Gastrocnemius medialis (tissue), 4 donors: ENCODE data around the gene NKX3-2. TPM values are rescaled to one million over a fixed set of nuclear protein-coding genes. Genes with fewer than 3 reads are reported as not detected.

Source experiments
- ATAC-seq, 2 donors: fragments of 150-250 bp; one replicate each; pipeline ENCODE4 v1.9.1; 2016
- DNase-seq, 2 donors: peaks; one replicate each; pipeline ENCODE4 v3.0.0-alpha.2; 2019
- H3K27ac ChIP-seq, 4 donors: fragments of 200-600 bp; sonication (generic); 1 replicate in 1 of 4; 2 replicates in 3 of 4; pipeline ENCODE4 v1.5.1; 2016 to 2018; ENCODE audit warnings: mild to moderate bottlenecking in 2 of 4, moderate library complexity in 1 of 4
- H3K27me3 ChIP-seq, 3 donors: fragments of 200-600 bp; sonication (generic) in 2 of 3; 1 replicate in 1 of 3; 2 replicates in 2 of 3; pipeline versions ENCODE4 v1.5.1 to v1.6.0; 2016 to 2019; ENCODE audit warnings: mild to moderate bottlenecking in 1 of 3, moderate library complexity in 1 of 3
- H3K36me3 ChIP-seq, 2 donors: fragments of 200-600 bp; sonication (generic) in 1 of 2; one replicate each; pipeline ENCODE4 v1.5.1; 2017 to 2018
- H3K4me1 ChIP-seq, 2 donors: fragments of 200-600 bp; sonication (generic) in 1 of 2; one replicate each; pipeline ENCODE4 v1.5.1; 2016 to 2017; ENCODE audit warnings: mild to moderate bottlenecking in 2 of 2
- H3K4me3 ChIP-seq, 4 donors: fragments of 200-600 bp; sonication (generic) in 3 of 4; 1 replicate in 1 of 4; 2 replicates in 3 of 4; pipeline ENCODE4 v1.5.1; 2016 to 2019; ENCODE audit warnings: mild to moderate bottlenecking in 2 of 4
- H3K9me3 ChIP-seq, 3 donors: fragments of 200-600 bp; sonication (generic) in 2 of 3; 1 replicate in 1 of 3; 2 replicates in 2 of 3; pipeline ENCODE4 v1.5.1; 2016 to 2019
- POLR2A ChIP-seq, 2 donors: fragments of 450-650 bp; IDR thresholded peaks; one replicate each; pipeline ENCODE4 v1.6.1; 2017; ENCODE audit warnings: antibody characterized with exemption in 2 of 2, mild to moderate bottlenecking in 2 of 2, moderate library complexity in 2 of 2
- in situ Hi-C, 4 donors: fragments of 200-750 bp; cut with MboI; loops; one replicate each; pipeline versions ENCODE4 v1.15.0 to v1.8.0; 2017; ENCODE audit warnings: low sequenced_read_pairs in 4 of 4
- intact Hi-C: fragments of 100-400 bp; cut with DNase I; formaldehyde crosslinking; loops from one replicate; pipeline ENCODE4 v1.15.1; 2023; ENCODE audit warnings: low total_unique reads
- total RNA-seq, 4 donors: library from RNA; depleted of rRNA; stranded (reverse); fragments of >200 nt; gene quantifications; one replicate each; pipeline versions ENCODE4 v1.1.0 to v1.2.3, GENCODE V29; 2016
- TF ChIP-seq, protein P1 (sequence below), 5 experiments: fragments of 450-650 bp in 3 of 5; fragments of 200-600 bp in 2 of 5; sonication (generic) in 2 of 5; IDR thresholded peaks in 4 of 5; conservative IDR thresholded peaks in 1 of 5; 1 replicate in 4 of 5; 2 replicates in 1 of 5; pipeline ENCODE4 v1.5.1; 2016 to 2019; ENCODE audit warnings: antibody characterized with exemption in 5 of 5, mild to moderate bottlenecking in 3 of 5, moderate library complexity in 3 of 5

Gene NKX3-2
- total RNA-seq, 4 donors from 2014 or later: not detected

DNA sequence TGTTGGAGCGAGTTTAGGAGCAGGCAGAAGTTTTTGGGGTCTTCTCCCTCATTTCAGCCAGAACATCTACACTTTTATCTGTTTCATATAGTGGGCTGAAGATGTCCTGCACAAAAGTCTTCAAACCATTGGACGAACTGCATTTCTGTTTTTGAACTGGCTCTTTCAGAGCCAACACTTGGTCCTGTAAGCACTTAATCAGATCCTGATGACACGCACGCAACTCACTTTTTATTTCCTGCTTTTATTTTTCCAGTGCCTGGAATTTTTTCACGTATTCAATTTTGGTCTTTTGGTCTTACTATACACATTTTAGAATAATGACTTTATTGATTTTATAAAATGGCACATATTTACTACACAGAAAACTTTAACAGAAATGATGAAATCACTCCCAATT is 40.2 kb upstream of the NKX3-2 start:
- H3K27ac ChIP-seq: no peak overlapping the region
- in situ Hi-C loops: no loop called here
- intact Hi-C loops: no loop called here
- H3K27me3 ChIP-seq: no peaks in the 10 kb centered on the region
- TF ChIP-seq POLR2A (IDR thresholded peaks at IDR 0.05): no peak
- TF ChIP-seq, protein P1, sequence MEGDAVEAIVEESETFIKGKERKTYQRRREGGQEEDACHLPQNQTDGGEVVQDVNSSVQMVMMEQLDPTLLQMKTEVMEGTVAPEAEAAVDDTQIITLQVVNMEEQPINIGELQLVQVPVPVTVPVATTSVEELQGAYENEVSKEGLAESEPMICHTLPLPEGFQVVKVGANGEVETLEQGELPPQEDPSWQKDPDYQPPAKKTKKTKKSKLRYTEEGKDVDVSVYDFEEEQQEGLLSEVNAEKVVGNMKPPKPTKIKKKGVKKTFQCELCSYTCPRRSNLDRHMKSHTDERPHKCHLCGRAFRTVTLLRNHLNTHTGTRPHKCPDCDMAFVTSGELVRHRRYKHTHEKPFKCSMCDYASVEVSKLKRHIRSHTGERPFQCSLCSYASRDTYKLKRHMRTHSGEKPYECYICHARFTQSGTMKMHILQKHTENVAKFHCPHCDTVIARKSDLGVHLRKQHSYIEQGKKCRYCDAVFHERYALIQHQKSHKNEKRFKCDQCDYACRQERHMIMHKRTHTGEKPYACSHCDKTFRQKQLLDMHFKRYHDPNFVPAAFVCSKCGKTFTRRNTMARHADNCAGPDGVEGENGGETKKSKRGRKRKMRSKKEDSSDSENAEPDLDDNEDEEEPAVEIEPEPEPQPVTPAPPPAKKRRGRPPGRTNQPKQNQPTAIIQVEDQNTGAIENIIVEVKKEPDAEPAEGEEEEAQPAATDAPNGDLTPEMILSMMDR (IDR thresholded peaks at IDR 0.05 in 4 of 5, conservative IDR thresholded peaks at IDR 0.05 in 1 of 5): no peak
- peaks cover 3 to 83% of the 10 kb centered on the region in 2 donors for H3K36me3 ChIP-seq
- DNase-seq (no peak), ATAC-seq (no peak)
- H3K4me1 ChIP-seq: no peaks in the 10 kb centered on the region
- H3K9me3 ChIP-seq: no peaks in the 10 kb centered on the region
- H3K4me3 ChIP-seq: no peak overlapping the region

DNA sequence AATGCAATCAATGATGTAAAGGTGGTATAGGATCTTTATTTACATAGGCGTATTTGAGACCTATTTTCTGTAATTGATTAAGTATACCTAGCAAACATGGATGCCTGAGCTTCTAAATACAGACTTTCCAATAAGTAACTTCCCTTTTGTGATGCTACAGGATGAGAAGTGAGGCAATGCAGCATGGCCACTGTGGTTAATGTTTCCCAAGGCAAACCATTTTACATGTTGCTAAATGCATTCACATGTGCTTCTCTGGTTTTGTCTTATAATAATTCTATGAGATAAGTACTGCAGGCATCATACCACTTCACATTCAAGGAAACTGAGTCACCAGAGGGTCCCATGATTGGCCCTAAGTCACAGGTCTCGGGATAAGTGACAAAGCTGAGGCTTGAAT is 35.7 kb upstream of the NKX3-2 start:
- Histone ChIP-seq H3K9me3 (no peaks in the 10 kb centered on the region), H3K4me1 (no peaks in the 10 kb centered on the region), H3K27ac (no peak overlapping the region), H3K27me3 (no peaks in the 10 kb centered on the region), H3K4me3 (no peak overlapping the region), H3K36me3 (peaks cover 3 to 84% of the 10 kb centered on the region in 2 donors)
- in situ Hi-C loops: no loop called here
- ATAC-seq (no peak), DNase-seq (no peak)
- intact Hi-C loops: no loop called here
- TF ChIP-seq POLR2A (IDR thresholded peaks at IDR 0.05): no peak
- TF ChIP-seq, protein P1 (IDR thresholded peaks at IDR 0.05 in 4 of 5, conservative IDR thresholded peaks at IDR 0.05 in 1 of 5): no peak

DNA sequence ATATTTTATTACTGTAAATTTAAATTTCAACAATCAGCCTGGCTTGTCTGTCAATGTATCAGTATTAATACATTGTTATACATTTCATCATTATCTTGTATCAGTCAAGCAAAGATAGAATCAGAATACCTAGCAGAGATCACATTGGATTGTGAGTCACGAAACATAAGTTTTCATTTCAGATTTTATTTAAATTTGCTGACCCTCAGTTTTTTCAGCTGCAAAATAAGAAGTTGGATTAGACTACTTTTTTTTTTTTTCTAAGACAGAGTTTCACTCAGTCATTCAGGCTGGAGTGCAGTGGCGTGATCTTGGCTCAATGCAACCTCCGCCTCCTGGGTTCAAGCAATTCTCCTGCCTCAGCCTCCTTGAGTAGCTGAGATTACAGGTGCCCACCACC is 33.4 kb upstream of the NKX3-2 start:
- DNase-seq (no peak), ATAC-seq (no peak)
- no peaks in the 10 kb centered on the region for H3K27me3 ChIP-seq
- TF ChIP-seq POLR2A (IDR thresholded peaks at IDR 0.05): no peak
- TF ChIP-seq, protein P1 (IDR thresholded peaks at IDR 0.05 in 4 of 5, conservative IDR thresholded peaks at IDR 0.05 in 1 of 5): no peak
- in situ Hi-C loops (no loop called here), intact Hi-C loops (no loop called here)
- peaks cover 5 to 98% of the 10 kb centered on the region in 2 donors for H3K36me3 ChIP-seq
- no peaks in the 10 kb centered on the region for H3K4me1 ChIP-seq
- no peaks in the 10 kb centered on the region for H3K9me3 ChIP-seq
- H3K4me3 ChIP-seq: no peak overlapping the region
- H3K27ac ChIP-seq: no peak overlapping the region

DNA sequence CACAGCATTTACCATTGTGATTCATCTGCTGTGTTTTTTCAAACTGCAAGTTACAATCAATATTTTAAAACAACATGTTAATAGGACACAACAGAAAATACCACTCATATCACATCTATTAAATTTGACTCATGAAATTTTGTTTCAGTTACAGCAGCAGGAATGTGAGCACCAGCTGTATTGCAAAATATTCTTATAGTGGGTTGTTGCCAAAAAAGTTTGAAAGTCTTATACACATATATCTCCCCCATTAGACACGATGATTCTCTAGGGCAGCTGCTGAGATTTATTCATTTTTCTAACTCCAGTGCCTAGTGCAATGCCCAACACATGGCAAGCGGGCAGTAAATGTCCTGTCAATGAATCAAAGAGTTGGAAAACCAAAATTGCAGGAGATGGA is 26.6 kb upstream of the NKX3-2 start:
- Histone ChIP-seq H3K27ac (no peak overlapping the region), H3K4me3 (no peak overlapping the region), H3K27me3 (no peaks in the 10 kb centered on the region), H3K36me3 (peaks cover 5 to 77% of the 10 kb centered on the region in 2 donors), H3K4me1 (no peaks in the 10 kb centered on the region), H3K9me3 (no peaks in the 10 kb centered on the region)
- no peak for DNase-seq
- no peak for ATAC-seq
- TF ChIP-seq, protein P1 (IDR thresholded peaks at IDR 0.05 in 4 of 5, conservative IDR thresholded peaks at IDR 0.05 in 1 of 5): no peak
- TF ChIP-seq POLR2A (IDR thresholded peaks at IDR 0.05): no peak
- intact Hi-C loops: no loop called here
- in situ Hi-C loops: loop anchor here in 2 of 4 donors (25.0 kb wide), 1 partner anchor 834 kb away; no protein-coding TSS in a partner anchor

DNA sequence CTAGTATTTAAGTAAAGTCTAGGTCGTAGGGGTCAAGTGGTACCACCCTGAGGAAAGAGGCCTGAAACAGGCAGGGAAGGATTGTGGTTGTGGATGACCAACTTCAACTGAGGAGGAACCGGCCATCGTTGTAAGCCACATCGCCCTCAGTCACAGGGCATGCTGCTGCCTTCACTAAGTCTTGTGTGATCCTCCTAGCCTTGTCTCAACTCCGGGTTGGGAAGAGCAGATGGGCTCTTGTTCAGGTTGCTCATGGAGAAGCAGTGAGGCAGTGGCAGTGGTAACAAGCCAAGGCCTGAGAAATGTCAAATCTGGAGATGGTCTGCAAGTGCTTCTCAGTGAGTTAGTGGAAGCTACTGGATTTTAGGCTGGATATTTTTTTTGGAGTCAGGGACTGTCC is 22.8 kb upstream of the NKX3-2 start:
- Histone ChIP-seq H3K36me3 (peaks cover 0 to 41% of the 10 kb centered on the region in 2 donors), H3K27ac (no peak overlapping the region), H3K4me3 (no peak overlapping the region), H3K9me3 (no peaks in the 10 kb centered on the region), H3K4me1 (no peaks in the 10 kb centered on the region), H3K27me3 (no peaks in the 10 kb centered on the region)
- TF ChIP-seq, protein P1 (IDR thresholded peaks at IDR 0.05 in 4 of 5, conservative IDR thresholded peaks at IDR 0.05 in 1 of 5): no peak
- TF ChIP-seq POLR2A (IDR thresholded peaks at IDR 0.05): no peak
- ATAC-seq (no peak), DNase-seq (no peak)
- in situ Hi-C loops: loop anchor here in 2 of 4 donors (25.0 kb wide), 1 partner anchor 830 kb away; no protein-coding TSS in a partner anchor
- intact Hi-C loops: no loop called here
